Activated CD8-positive, alpha-beta memory T cell treated with anti-CD3 and anti-CD28 coated beads for 36 hours (primary cell): ENCODE data around the gene SCN4B. TPM values are rescaled to one million over a fixed set of nuclear protein-coding genes. Genes with fewer than 3 reads are reported as not detected.

ENCODE experiments used
- CTCF ChIA-PET: fragments of 350-600 bp; sonication (Branson Sonifier 250); formaldehyde crosslinking; loops from one replicate; lab custom pipeline; 2021; ENCODE audit warnings: antibody characterized with exemption; lab: Charles Lee
- POLR2A ChIA-PET: fragments of 350-600 bp; sonication (Branson Sonifier 250); formaldehyde crosslinking; loops from one replicate; lab custom pipeline; 2021; ENCODE audit warnings: antibody characterized with exemption; lab: Charles Lee
- total RNA-seq, 2 experiments: library from RNA; stranded (reverse); gene quantifications; one replicate each; pipeline ENCODE4 v1.2.3, GENCODE V29; 2021

SCN4B gene
- total RNA-seq, 2 experiments from 2014 or later, result 0.19 to 0.29 TPM

GRCh38 chr11:118092907-118093571, 59.6 kb downstream of the SCN4B start:
- ChIA-PET POLR2A (no interaction called here), CTCF (interaction anchor here (0.6 kb wide), 1 partner anchor 424 kb away, joined by 4 read pairs; no protein-coding TSS in a partner anchor)

GRCh38 chr11:118091690-118092089, 60.9 kb downstream of the SCN4B start:
- ChIA-PET CTCF (no interaction called here), POLR2A (no interaction called here)

GRCh38 chr11:118090545-118091162, 62.0 kb downstream of the SCN4B start:
- CTCF ChIA-PET, result interaction anchor here (0.6 kb wide), 1 partner anchor 11 kb away, joined by 3 read pairs; no protein-coding TSS in a partner anchor
- POLR2A ChIA-PET, result interaction anchor here (0.6 kb wide), 1 partner anchor 10 kb away, joined by 3 read pairs; no protein-coding TSS in a partner anchor

- POLR2A ChIA-PET, result no interaction called here
Observed at GRCh38 chr11:118088531-118088930, 64.1 kb downstream of the SCN4B start.

GRCh38 chr11:118087931-118088330, 64.7 kb downstream of the SCN4B start:
- CTCF ChIA-PET, result no interaction called here
- POLR2A ChIA-PET, result no interaction called here

More at GRCh38 chr11:118088531-118088930, 64.1 kb downstream of the SCN4B start:
- CTCF ChIA-PET, result no interaction called here

DNA sequence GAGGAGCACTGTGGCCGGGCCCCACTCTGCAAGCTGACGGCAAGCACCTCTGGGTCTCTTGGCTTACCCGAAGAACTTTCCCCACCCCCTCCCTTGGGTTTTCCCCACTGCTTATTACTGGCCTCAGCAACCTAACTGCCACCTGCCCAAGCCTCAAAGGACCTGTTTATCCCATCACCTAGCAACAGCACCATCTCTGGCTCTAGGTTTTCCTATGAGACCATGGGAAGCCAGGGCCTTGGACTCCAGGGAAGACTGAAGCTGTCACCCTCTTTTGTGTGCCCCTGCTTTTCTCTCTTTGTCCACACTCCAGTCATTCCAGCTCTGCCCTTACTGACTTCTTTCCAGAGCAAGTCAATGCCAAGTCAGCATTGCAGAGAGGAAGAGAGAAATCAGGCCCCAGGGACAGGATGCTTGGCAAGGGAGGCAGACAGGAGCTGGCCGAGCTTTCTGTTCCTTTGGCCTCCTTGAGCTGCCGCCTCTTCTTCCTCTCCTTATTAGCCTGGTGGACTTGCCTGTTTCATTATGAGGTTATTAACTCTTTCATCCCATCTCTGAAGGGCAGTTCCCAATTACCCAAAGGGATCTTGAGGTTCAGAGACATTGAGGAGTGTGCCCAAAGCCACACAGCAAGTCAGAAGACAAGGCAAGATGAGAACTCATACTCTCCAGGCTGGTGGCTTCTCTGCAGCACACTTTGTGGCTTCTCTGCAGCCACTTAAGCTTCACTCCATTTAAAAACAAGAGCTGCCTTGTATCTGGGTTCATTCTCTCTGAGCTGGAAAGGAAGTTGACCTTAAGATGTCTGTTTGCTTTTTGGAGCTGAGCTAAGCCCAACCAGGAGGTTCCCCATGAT, 65.5 kb downstream of the SCN4B start, which contains the start of gene SMIM35:
TSS of gene SMIM35 (minus strand) at position 51 of the 856 bp plus-strand sequence. CDS start 206 bp downstream, outside the sequence.
- POLR2A ChIA-PET, result no interaction called here
- CTCF ChIA-PET, result no interaction called here

- POLR2A ChIA-PET, result no interaction called here
- CTCF ChIA-PET, result no interaction called here
Observed at GRCh38 chr11:118084656-118085055, 68.0 kb downstream of the SCN4B start.

DNA sequence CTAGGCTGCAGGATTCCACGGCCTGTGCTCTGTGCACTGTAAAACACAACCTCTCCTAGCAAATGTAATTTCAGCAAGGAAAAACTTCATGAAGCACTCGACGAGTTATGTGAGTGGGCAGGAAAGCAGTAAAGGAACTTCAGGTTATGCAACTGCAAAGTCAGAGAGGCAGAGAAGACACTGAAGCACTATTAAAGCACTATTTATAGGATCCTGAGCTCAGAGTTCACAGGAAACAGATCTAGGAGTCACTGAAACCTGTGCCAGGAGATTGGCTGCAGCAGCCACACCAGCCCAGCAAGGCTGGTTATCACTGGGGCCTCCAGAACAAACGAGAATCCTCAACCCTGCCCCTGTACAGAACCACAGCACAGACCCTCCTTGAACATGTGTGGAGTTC, 68.4 kb downstream of the SCN4B start:
- CTCF ChIA-PET, result interaction anchor here (1.5 kb wide), 1 partner anchor 137 kb away, joined by 3 read pairs; no protein-coding TSS in a partner anchor
- POLR2A ChIA-PET, result no interaction called here

Other genes starting within 250 kb of the SCN4B start
- 1 to 10 TPM; 1.2 to 1.7 TPM for gene TMPRSS13, start 223.4 kb downstream of the SCN4B start, total RNA-seq
- gene IL10RA, start 166.4 kb downstream of the SCN4B start, total RNA-seq, result 10 to 100 TPM; 58.1 to 62.6 TPM
- gene TMPRSS4, start 75.7 kb downstream of the SCN4B start, total RNA-seq, result not detected
- gene SMIM35, start 65.9 kb downstream of the SCN4B start, total RNA-seq, result under 1 TPM; 0.13 to 0.32 TPM
- gene SCN2B, start 23.8 kb upstream of the SCN4B start, total RNA-seq, result not detected
- 100 to 1,000 TPM; 300 to 305 TPM for gene JAML, start 72.2 kb upstream of the SCN4B start, total RNA-seq
- 10 to 100 TPM; 83.9 to 84.1 TPM for gene MPZL3, start 99.5 kb upstream of the SCN4B start, total RNA-seq
- gene MPZL2, start 111.5 kb upstream of the SCN4B start, total RNA-seq, result 1 to 10 TPM; 6.1 to 7.8 TPM
- 100 to 1,000 TPM; 491 to 500 TPM for gene CD3E, start 151.9 kb upstream of the SCN4B start, total RNA-seq
- 100 to 1,000 TPM; 407 to 417 TPM for gene CD3D, start 189.9 kb upstream of the SCN4B start, total RNA-seq
- gene CD3G, start 191.5 kb upstream of the SCN4B start, total RNA-seq, result 100 to 1,000 TPM; 145 to 146 TPM
- 10 to 100 TPM; 54.0 to 55.7 TPM for gene UBE4A, start 206.8 kb upstream of the SCN4B start, total RNA-seq
- 100 to 1,000 TPM; 279 to 296 TPM for gene ATP5MG, start 248.8 kb upstream of the SCN4B start, total RNA-seq